NCI-H146 treated with DMSO at 0.1 percent for 48 hours (cell line): ENCODE measurements around the gene HACE1.
"Not testable (repeated sequence)": the region's sequence is repeated elsewhere in the genome, so short reads cannot be mapped to it uniquely, and the experiment has no call there.

Source experiments
- DNase-seq: peaks from one replicate; lab custom pipeline; 2025; ENCODE audit not compliant: unreplicated experiment; lab: John Stamatoyannopoulos, UW

HACE1 gene

DNA sequence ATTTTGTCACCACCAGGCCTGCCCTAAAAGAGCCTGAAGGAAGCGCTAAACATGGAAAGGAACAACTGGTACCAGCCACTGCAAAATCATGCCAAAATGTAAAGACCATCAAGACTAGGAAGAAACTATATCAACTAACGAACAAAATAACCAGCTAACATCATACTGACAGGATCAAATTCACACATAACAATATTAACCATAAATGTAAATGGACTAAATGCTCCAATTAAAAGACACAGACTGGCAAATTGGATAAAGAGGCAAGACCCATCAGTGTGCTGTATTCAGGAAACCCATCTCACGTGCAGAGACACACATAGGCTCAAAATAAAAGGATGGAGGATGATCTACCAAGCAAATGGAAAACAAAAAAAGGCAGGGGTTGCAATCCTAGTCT, 120.6 kb downstream of the HACE1 start:
- DNase-seq = not testable (repeated sequence)

- not testable (repeated sequence) for DNase-seq
Measured at GRCh38 chr6:104737567-104737966, 122.2 kb downstream of the HACE1 start.

DNA sequence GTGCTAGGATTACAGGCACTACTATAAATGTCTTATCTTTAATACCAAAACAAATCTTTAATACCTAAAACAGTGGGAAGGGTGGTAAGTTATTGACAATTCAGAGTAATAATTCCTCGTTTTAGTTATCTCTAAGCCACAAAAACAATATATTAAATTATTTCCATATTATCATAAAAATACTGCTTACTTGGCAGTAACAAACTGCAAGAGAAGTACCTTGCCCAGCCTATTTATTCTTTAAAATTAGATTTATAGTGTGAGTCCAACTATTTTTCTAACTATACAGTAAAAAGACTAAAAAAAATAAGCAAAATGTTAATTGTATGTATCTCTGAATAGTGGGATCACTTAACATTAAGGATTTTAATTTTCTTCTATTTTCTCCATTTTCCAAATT, 123.2 kb downstream of the HACE1 start:
- no peak for DNase-seq

- no peak for DNase-seq
Measured at GRCh38 chr6:104730450-104730849, 129.3 kb downstream of the HACE1 start.

DNA sequence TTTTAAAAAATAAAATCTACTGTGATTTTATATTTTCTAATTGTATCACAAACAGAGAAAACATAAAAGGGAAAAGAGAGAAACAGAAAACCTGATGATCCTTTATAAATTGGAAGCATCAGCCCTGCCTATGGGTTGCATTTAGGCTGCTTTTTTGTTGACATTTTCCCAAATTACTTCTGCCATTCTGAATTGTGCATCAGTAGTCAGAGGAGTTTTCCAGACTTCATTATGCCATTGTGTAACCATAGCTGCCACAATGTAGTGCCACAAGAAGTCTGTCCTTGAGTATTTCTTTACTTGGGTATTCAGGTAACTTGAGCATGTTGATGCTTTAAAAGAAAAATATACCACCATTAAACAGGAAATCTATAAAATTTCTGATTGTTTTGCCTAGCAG, 130.3 kb downstream of the HACE1 start:
- DNase-seq = no peak

DNA sequence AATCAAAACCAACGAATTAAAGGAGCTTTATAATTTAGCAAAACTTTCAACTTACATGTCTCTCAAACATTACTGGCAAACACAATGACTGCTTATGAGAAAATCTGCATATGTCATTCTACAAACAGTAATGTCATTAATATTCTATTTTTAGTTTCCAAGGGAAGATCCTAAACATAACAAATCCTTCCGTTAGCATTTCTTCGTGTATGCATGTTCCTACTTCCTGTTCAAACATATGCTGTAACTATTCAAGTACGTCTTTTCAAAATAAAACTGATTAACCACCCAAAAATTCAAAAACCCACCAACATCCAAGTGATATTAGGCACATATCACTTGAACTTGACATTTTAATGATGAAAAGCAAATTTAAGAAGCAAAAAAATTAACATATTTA, 131.3 kb downstream of the HACE1 start:
- DNase-seq = no peak

GRCh38 chr6:104718672-104719071, 141.0 kb downstream of the HACE1 start:
- DNase-seq = no peak

GRCh38 chr6:104716858-104717257, 142.9 kb downstream of the HACE1 start:
- no peak for DNase-seq

- no peak for DNase-seq
Measured at GRCh38 chr6:104714796-104715195, 144.9 kb downstream of the HACE1 start.

DNA sequence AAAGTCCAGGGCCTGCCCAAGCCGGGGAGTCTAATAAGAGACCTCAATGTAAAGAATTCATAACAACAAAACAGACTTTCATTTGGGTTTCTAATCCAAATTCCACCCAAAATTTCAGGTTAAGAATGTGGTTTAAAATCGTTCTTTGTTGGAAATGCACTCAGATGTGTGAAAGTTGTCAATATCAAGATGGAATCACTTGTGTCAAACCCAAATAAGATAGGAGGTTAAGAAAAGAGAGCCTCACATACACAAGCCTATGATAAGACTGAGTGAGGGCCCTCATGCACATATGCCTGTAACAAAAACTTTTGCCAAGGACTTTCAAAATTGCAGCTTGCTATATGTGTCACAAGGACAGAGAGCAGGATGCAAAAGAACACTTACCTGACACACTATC, 145.7 kb downstream of the HACE1 start:
- DNase-seq = no peak

GRCh38 chr6:104711371-104711770, 148.3 kb downstream of the HACE1 start:
- no peak for DNase-seq

GRCh38 chr6:104710543-104711335, 149.0 kb downstream of the HACE1 start:
- no peak for DNase-seq

GRCh38 chr6:104705916-104706442, 153.7 kb downstream of the HACE1 start:
- no peak for DNase-seq

DNA sequence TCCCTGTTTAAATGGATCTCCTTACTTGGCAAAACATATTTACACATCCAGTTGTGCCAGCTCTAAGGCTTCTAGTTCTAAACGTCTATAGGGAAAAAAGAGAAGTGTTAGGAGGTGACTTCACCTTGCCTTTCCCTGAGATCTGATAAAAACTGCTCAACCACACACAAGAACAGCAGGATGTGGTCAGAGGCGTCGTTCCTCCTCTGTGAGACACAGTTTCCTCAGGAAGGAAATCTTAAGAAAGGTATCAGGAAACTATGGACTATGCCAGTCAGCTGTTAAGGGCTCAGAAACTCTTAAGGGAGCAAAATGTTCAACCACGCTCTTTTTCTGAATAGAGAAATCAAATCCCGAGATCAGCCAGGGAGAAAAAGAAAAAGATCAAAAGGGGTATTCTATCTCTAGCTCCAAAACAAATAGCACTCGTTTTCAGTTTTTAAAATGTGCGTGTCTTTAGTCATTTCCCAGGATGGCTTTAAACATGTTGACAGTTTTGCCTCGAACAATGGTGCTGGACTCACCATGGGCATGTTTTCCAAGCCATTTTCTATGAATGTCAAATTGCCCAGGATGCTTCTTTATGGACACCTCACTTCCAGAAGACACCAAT, 154.5 kb downstream of the HACE1 start:
- DNase-seq = no peak

DNA sequence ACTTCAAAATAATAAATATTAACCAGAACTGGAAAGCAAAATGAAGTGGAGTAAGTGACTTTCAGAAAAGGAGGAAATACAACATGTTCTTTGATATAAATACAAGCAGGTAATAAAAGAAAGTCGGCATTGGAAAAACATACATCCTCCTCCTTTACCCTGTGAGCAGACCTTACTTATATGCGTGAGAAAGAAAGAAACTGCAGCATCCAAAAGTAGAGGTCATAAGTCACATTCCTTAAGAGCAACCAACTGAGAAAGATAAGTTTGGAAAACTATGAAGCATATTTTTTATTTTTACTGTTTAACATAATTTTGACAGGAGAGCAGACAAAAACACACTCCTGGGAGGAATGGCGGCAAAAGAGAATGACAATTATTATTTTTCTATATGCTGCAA, 155.5 kb downstream of the HACE1 start:
- DNase-seq = no peak

GRCh38 chr6:104702126-104702841, 157.4 kb downstream of the HACE1 start:
- no peak for DNase-seq

DNA sequence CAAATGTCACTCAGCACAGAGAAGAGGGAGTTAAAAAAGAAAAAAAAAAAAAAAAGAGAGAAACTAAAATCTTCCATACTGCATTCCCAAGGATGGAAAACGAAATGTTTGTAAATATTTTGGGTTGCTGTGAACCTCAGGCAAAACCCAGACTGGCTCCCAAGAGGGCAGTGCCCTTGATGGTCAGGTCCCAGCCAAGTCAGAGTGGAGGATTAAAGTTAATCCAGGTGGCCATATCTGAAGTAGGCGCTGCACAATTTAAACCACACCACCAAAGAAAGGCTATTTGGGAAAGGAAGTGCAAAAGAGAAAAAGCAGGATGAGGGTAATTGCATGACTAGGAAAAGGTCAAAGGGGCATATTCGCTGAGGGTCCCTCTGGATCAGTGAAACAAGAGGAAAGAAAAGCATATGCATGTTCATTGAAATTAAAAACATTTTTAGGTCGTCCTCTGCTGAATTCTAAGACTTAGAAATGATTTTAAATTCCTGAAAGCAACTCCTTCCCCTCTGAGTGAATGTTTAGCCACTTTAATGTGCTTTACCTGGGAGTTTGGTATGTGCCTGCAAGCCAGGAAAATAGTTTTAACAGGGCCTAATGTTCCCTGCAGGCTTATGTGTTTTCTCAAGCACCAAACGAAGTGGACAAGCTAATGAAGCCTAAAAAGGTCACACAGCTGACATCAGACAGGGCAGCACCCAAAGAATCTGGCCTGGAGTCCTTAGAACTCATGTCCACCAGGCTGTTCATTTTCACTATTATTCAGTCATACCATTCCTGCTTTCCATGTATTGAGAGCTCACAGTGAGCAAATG, 159.1 kb downstream of the HACE1 start:
- DNase-seq = no peak

DNA sequence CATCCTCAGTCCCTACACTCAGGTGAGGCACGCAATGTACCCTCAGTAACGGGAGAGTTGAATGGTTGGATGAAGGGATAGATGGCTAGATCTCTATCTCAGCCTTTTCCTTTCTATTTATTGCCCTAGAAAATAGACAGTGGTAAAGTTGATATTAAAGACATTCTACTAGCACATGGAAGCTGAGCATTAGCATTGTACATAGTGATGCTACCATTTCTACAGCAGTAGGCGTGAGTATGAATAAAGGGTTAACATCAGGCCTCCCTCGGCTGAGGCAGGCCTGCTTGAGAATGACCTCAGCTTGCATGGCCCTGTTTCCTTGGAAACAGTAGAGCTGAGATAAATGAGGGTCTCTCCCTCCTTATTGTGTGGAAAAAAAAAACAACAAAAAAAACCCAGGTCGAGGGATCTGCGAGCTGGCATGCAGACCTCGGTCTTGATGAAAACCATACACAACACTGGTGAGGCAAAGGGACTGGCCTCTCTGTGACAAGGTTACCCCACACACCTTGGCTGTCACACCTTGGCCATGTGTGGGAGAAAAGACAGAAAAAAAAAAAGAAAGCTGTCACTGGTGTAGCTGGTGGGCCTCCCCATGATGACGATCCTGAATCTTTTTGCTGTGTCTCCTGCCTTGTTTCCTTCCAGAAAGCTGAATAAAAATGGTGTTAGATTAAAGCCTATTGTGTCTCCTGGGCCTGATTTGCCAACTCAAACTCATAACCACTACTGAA, 160.0 kb downstream of the HACE1 start:
- no peak for DNase-seq

GRCh38 chr6:104698979-104699378, 160.7 kb downstream of the HACE1 start:
- no peak for DNase-seq

DNA sequence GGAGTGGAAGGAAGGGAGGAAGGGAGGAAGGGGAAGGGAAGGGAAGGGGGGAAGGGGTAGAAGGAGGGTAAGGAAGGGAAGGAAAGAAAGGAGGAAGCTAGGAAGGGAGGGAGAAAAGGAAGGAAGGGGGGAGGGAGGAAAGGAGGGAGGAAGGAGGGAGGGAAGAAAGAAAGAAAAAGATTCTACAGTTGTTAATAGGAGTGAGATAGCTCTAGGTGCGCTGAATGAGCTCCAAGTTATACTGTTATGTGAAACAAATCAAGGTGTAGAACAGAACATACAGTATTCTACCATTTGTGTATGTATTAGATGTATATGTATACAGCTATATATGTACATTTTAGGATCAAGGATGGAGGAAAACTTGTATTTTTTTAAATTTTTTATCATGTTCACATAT, 167.7 kb downstream of the HACE1 start:
- no peak for DNase-seq
